Uterus (tissue), 2 donors: Measurements from ENCODE around the gene SLC35G6.

ENCODE experiments used
- CTCF ChIP-seq, 4 experiments: fragments of 200-600 bp in 2 of 4; fragments of 450-650 bp in 2 of 4; sonication (generic) in 2 of 4; IDR thresholded peaks; one replicate each; pipeline ENCODE4 v1.5.1; 2016 to 2019; ENCODE audit warnings: antibody characterized with exemption in 4 of 4, mild to moderate bottlenecking in 2 of 4, moderate library complexity in 1 of 4
- POLR2A ChIP-seq, 2 donors: fragments of 450-650 bp; IDR thresholded peaks; one replicate each; pipeline ENCODE4 v1.6.1; 2016; ENCODE audit warnings: antibody characterized with exemption in 2 of 2, mild to moderate bottlenecking in 1 of 2, moderate library complexity in 1 of 2

- TF ChIP-seq CTCF (IDR thresholded peaks at IDR 0.05): no peak
- TF ChIP-seq POLR2A (IDR thresholded peaks at IDR 0.05): no peak
These were observed 21.1 kb downstream of the SLC35G6 start for GRCh38 chr17:7502171-7502847.
